Lung microvascular endothelial cell (primary cell): ENCODE results near the gene MRPL42. TPM values are rescaled to one million over a fixed set of nuclear protein-coding genes. Genes with fewer than 3 reads are reported as not detected.
"Not testable (repeated sequence)": the region's sequence is repeated elsewhere in the genome, so short reads cannot be mapped to it uniquely, and the experiment has no call there.

ENCODE experiments used
- DNase-seq, 2 donors: peaks; one replicate each; pipeline versions ENCODE4 v3.0.0 to v3.0.0-alpha.2; 2010; ENCODE audit warnings: low read depth in 2 of 2
- total RNA-seq: library from RNA; depleted of rRNA; stranded (reverse); fragments of >200 nt; gene quantifications from 2 replicates; pipeline ENCODE4 v1.2.1, GENCODE V29; 2014

Gene MRPL42
- total RNA-seq, 1 donor from 2014 or later: 37.9 TPM

GRCh38 chr12:93541578-93542225, 74.4 kb downstream of the MRPL42 start:
- no peak for DNase-seq

- DNase-seq: no peak
Measured at GRCh38 chr12:93547778-93548177, 80.5 kb downstream of the MRPL42 start.

- DNase-seq: no peak
Measured at GRCh38 chr12:93549174-93549573, 81.9 kb downstream of the MRPL42 start.

GRCh38 chr12:93550748-93551611, 83.7 kb downstream of the MRPL42 start:
- DNase-seq: no peak

GRCh38 chr12:93552427-93552826, 85.1 kb downstream of the MRPL42 start:
- DNase-seq: no peak

- not testable (repeated sequence) for DNase-seq
Measured at GRCh38 chr12:93557879-93558278, 90.6 kb downstream of the MRPL42 start.

GRCh38 chr12:93558685-93559084, 91.4 kb downstream of the MRPL42 start:
- DNase-seq: not testable (repeated sequence)

- peak; percentile 60 to 66 for DNase-seq
Measured at GRCh38 chr12:93563807-93564538, 96.7 kb downstream of the MRPL42 start.

GRCh38 chr12:93565760-93566159, 98.4 kb downstream of the MRPL42 start:
- DNase-seq: no peak

Other genes with a start within 250 kb of the MRPL42 start
- 71.8 and 85.6 TPM in 2 replicates for gene NUDT4, start 89.6 kb upstream of the MRPL42 start, total RNA-seq
- gene UBE2N, start 25.6 kb upstream of the MRPL42 start, total RNA-seq: 96.8 and 118 TPM in 2 replicates
- 45.5 and 72.4 TPM in 2 replicates for gene SOCS2, start 105.2 kb downstream of the MRPL42 start, total RNA-seq
- gene CRADD, start 209.9 kb downstream of the MRPL42 start, total RNA-seq: 9.3 and 9.4 TPM in 2 replicates